Hematopoietic multipotent progenitor cell treated with erythropoietin and hydrocortisone succinate and interleukin-3 and kit ligand, for 4 days (in vitro differentiated cells): ENCODE measurements around the gene PTGER2.

Experiments
- DNase-seq: peaks from one replicate; pipeline ENCODE4 v3.0.0-alpha.2; 2015

The PTGER2 gene, protein sequence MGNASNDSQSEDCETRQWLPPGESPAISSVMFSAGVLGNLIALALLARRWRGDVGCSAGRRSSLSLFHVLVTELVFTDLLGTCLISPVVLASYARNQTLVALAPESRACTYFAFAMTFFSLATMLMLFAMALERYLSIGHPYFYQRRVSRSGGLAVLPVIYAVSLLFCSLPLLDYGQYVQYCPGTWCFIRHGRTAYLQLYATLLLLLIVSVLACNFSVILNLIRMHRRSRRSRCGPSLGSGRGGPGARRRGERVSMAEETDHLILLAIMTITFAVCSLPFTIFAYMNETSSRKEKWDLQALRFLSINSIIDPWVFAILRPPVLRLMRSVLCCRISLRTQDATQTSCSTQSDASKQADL

GRCh38 chr14:52313903-52314594, at the start of gene PTGER2:
PTGER2 (plus strand) TSS chr14:52314312; CDS start chr14:52314549, 237 bp downstream.
- peak; percentile 93 for DNase-seq

DNA sequence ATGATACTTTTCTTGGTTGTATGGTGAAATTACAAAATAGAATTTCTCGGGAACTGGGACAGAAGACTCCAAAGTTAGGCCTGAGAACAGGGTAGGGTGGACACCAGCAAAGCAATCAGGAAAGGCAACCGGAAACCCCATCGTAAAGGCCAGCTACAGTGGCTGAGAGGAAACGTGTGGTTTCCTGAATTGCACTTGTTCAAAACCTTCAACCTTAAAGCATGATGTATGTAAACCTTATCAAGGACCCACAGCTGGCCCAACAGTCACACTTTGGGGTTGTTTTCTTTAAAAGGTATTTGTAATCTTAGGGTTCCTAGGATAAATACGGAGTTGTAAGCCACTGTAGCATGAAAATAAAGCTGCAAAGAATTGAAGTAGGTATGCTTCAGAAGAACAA, 48.9 kb upstream of the PTGER2 start:
- DNase-seq, result peak; percentile 93

- DNase-seq, result no peak
Measured at GRCh38 chr14:52266179-52266578, 47.9 kb upstream of the PTGER2 start.

DNA sequence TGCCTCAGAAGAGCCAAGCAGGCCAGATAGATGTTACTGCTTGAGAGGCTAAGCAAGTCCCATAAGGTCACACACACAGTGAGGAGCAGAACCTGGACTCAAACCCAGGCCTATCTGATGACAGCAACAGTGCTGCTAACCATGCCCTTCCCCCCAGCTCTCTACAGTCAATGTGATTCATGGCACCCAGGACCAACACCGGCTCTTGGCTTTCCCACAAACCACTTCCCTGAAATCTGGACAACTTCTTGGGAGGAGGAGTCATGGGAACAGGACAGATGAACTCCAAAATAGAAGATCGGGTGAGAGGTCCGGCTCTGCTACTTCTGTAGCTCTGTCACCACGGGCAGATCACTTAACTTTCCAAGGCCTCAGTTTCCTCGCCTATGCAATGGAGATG, 47.3 kb upstream of the PTGER2 start:
- no peak for DNase-seq

GRCh38 chr14:52267501-52268278, 46.4 kb upstream of the PTGER2 start, which contains the start of gene PTGDR:
PTGDR (plus strand) TSS chr14:52267698; CDS start chr14:52267815, 117 bp downstream.
- peak; percentile 80 for DNase-seq

DNA sequence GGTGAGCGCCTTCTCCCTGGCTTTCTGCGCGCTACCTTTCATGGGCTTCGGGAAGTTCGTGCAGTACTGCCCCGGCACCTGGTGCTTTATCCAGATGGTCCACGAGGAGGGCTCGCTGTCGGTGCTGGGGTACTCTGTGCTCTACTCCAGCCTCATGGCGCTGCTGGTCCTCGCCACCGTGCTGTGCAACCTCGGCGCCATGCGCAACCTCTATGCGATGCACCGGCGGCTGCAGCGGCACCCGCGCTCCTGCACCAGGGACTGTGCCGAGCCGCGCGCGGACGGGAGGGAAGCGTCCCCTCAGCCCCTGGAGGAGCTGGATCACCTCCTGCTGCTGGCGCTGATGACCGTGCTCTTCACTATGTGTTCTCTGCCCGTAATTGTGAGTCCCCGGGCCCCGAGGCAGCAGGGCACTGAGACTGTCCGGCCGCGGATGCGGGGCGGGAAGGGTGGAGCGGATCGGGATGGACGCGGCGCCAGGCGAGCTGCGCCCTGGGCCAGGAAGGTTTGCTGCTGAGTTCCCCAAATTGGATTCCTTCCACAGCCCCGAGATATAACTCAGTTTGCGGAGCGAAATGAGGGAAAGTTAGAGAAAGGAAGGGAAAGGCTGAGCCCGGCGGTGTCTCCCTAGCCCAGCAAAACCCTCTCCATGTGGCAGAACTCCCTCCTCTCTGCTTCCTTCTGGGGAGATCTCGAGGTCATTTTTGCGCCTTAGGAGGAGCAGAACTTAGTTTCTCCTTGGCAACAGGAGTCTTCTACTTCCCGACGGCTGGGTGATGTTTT, 45.6 kb upstream of the PTGER2 start:
- DNase-seq, result peak; percentile 35

DNA sequence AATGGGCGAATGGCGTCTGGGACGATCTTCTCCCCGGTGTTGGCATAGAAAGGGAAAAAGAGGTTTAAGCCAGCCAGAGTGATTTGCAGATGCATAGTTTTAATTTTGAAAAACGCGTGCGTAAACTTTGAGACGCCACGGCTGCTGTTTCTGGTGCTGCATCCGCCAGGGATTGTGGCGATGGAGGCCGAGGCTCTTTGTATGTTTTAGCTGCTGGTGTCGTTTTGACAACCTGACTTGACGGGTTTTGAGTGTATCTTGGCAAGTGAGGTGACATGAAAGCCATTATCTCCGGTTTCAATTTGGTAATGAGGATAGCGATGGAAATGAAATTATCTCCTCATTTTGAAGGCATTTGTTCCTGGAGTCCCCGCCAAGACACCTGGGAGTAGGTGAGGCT, 45.0 kb upstream of the PTGER2 start:
- DNase-seq, result no peak

GRCh38 chr14:52269982-52270381, 44.1 kb upstream of the PTGER2 start:
- DNase-seq, result no peak

- DNase-seq, result no peak
Measured at GRCh38 chr14:52271538-52271937, 42.6 kb upstream of the PTGER2 start.

GRCh38 chr14:52272375-52272774, 41.7 kb upstream of the PTGER2 start:
- DNase-seq, result peak; percentile 78

GRCh38 chr14:52275372-52275771, 38.7 kb upstream of the PTGER2 start:
- no peak for DNase-seq

DNA sequence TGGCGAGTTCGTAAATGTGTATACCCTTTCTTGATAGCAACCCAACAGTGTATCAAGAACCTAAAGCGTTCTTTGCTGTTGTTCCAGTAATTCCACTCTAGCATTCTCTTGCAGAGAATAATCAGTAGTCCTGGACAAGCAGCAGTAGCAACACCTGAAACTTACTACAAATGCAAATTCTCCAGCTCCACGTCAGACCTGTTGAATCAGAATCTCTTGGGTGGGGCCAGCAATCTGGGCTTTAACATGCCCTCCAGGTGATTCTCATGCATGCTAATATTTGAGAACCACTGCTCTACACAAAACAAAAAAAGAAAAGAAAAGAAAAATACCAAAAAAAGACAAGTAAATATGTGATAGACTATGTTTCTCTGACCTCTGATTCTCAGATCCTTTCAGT, 36.6 kb upstream of the PTGER2 start:
- DNase-seq, result no peak

DNA sequence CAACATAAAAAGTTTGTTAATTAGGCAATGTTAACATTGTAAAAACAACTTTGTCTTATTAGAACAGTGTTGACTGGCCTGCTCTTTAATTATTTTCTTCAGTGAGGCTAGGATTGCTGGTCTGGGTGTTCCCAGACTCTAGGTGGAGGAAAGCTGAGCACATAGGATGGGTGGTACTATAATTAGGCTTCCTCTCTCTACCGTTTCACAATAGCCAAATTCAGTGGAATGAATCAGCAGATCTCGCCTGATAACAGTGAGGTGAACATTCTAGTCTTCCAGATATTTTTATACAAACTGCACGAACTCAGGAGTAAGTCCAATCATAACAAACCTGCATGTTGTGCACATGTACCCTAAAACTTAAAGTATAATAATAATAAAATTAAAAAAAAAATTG, 34.7 kb upstream of the PTGER2 start:
- DNase-seq, result peak; percentile 68

DNA sequence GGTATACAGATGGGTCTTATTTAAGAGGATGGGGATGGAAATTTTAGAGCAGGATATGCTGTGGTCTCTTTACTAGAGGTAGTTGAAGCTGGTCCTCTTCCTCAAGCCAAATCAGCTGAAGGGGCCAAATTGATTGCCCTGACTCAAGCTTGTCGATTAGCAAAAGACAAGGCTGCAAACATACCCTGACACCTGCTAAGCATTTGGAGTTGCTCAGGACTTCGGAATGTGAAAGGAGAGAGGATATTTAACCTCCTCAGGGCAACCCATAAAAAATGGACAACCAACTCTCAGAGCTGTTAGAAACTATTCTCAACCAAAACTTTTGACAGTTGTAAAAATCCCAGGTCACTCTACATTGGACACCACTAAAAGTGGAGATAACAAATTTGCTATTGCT, 31.0 kb upstream of the PTGER2 start:
- DNase-seq, result no peak

DNA sequence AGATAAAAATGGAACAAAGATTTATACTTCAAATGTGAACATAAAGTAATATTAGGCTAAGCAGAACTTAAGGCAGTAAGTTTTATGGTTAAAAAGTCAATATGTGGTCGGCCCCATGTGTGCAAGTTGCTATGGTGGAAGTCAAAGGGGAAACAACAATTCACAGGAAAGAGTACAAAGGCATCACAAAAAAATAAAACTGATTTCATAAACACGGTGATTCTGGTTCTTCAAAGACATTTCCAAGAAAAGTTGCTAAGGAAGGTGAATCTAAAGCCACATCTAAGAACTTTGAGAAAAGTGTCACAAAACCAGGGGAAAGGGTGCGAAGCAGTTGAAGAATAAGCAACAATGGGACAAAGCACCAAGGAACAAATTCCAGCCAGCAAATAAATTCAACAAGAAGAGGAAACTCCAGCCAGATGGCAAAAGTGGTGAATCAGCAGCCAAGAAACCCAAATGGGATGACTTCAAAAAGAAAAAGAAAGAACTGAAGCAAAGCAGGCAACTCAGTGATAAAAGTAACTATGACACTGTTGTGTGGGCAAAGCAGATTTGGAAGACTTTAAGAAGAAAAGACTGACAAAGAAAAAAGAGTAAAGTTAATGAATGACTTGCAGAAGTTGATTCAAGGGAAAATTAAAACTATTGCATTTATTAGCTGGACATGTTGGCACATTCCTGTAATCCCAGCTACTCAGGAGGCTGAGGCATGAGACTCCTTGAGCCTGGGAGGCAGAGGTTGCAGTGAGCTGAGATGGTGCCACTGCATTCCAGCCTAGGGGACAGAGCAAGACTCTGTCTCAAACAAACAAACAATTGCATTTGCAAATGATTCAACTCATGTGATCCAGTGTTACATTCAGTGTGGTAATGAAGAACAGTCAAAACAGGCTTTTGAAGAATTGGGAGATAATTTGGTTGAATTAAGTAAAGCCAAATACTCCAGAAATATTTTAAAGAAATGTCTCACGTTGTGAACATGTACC, 27.2 kb upstream of the PTGER2 start:
- no peak for DNase-seq

DNA sequence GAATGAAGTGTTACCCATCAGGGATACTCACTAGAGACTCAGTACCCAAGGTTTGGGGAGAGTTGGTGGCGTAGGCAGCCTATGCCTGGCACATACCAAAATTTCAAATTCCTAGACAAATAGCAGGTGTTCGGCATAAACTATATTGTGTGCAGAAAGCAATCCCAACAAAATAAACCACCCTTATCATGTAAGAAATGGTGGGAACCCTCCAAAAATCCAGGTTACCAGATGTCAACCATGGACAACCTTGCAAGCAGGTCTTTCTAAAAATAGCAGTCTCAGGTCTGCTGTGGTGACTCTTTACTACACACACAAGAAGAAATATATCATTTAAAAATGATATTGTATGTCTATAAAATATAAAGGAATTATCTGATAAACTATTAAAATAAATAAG, 17.7 kb upstream of the PTGER2 start:
- no peak for DNase-seq

- DNase-seq, result no peak
Measured at GRCh38 chr14:52298795-52299194, 15.3 kb upstream of the PTGER2 start.

GRCh38 chr14:52299692-52300278, 14.3 kb upstream of the PTGER2 start:
- peak; percentile 86 for DNase-seq

GRCh38 chr14:52303236-52303635, 10.9 kb upstream of the PTGER2 start:
- DNase-seq, result no peak

- DNase-seq, result no peak
Measured at GRCh38 chr14:52304248-52304904, 9.7 kb upstream of the PTGER2 start.
